CD4-positive, CD25-positive, alpha-beta regulatory T cell (primary cell): ENCODE data around the gene ZRSR2. TPM values are rescaled to one million over a fixed set of nuclear protein-coding genes. Genes with fewer than 3 reads are reported as not detected.

Source experiments
- ATAC-seq, 2 donors: fragments of 150-1000 bp; cut with Tn5 transposase; one replicate each; pipeline ENCODE4 v1.10.0; 2021; ENCODE audit warnings: low read depth in 2 of 2, moderate number of reproducible peaks in 2 of 2, moderate library complexity in 1 of 2
- DNase-seq, 3 donors: peaks; one replicate each; pipeline versions ENCODE4 v3.0.0 to v3.0.0-alpha.2; 2012 to 2022; ENCODE audit warnings: mixed read lengths in 1 of 3
- H3K27ac ChIP-seq: one replicate; pipeline ENCODE4 v1.7.0; 2013; ENCODE audit warnings: mild to moderate bottlenecking, low read length; ENCODE audit not compliant: insufficient read depth, poor library complexity, severe bottlenecking
- H3K27me3 ChIP-seq: one replicate; pipeline ENCODE4 v1.7.0; 2013; ENCODE audit warnings: low read length; ENCODE audit not compliant: control insufficient read depth, insufficient read depth
- H3K36me3 ChIP-seq: one replicate; pipeline ENCODE4 v1.7.0; 2013; ENCODE audit warnings: mild to moderate bottlenecking, low read length, moderate library complexity; ENCODE audit not compliant: control insufficient read depth, insufficient read depth
- H3K4me1 ChIP-seq: 2 replicates; pipeline ENCODE4 v1.7.0; 2013; ENCODE audit warnings: mild to moderate bottlenecking, low read length; ENCODE audit not compliant: insufficient read depth, control insufficient read depth, poor library complexity, severe bottlenecking
- H3K4me3 ChIP-seq: one replicate; pipeline ENCODE4 v1.7.0; 2013; ENCODE audit warnings: low read depth, mild to moderate bottlenecking, low read length, moderate library complexity
- H3K9me3 ChIP-seq, 2 experiments: 1 replicate in 1 of 2; 2 replicates in 1 of 2; pipeline ENCODE4 v1.7.0; 2013; ENCODE audit warnings: low read length in 2 of 2, mild to moderate bottlenecking in 1 of 2, moderate library complexity in 1 of 2; ENCODE audit not compliant: control insufficient read depth in 2 of 2
- H3K27ac Mint-ChIP-seq, 3 donors: one replicate each; pipeline ENCODE4 v1.8.0; 2020 to 2022; ENCODE audit warnings: mild to moderate bottlenecking in 3 of 3, mixed read lengths in 3 of 3, moderate library complexity in 2 of 3
- H3K27me3 Mint-ChIP-seq: one replicate; pipeline ENCODE4 v1.8.0; 2022; ENCODE audit warnings: mild to moderate bottlenecking, mixed read lengths
- H3K36me3 Mint-ChIP-seq: one replicate; pipeline ENCODE4 v1.8.0; 2020; ENCODE audit warnings: mixed read lengths
- H3K4me1 Mint-ChIP-seq, 4 donors: one replicate each; pipeline ENCODE4 v1.8.0; 2020 to 2022; ENCODE audit warnings: mixed read lengths in 4 of 4, mild to moderate bottlenecking in 1 of 4
- H3K4me3 Mint-ChIP-seq, 4 donors: one replicate each; pipeline ENCODE4 v1.8.0; 2020 to 2022; ENCODE audit warnings: mild to moderate bottlenecking in 4 of 4, mixed read lengths in 4 of 4, moderate library complexity in 3 of 4
- H3K9me3 Mint-ChIP-seq, 7 donors: one replicate each; pipeline ENCODE4 v1.8.0; 2020 to 2022; ENCODE audit warnings: mixed read lengths in 7 of 7, mild to moderate bottlenecking in 3 of 7, moderate library complexity in 2 of 7
- polyA plus RNA-seq, 4 donors: library from polyadenylated mRNA; unstranded; fragments of 300-500 nt; fragmentation: Illumina TruSeq; gene quantifications; one replicate each; pipeline ENCODE4 v1.2.3, GENCODE V29; 2021
- total RNA-seq: library from RNA; stranded (reverse); gene quantifications from one replicate; pipeline ENCODE4 v1.2.3, GENCODE V29; 2022

Gene ZRSR2
- total and polyA plus RNA-seq, 5 donors from 2014 or later, result 16.6 to 47.5 (median 20.3) TPM

- Mint-ChIP-seq H3K4me3 (no peak overlapping the region), H3K27ac (no peak overlapping the region), H3K36me3 (no peaks in the 10 kb centered on the region), H3K27me3 (no peaks in the 10 kb centered on the region), H3K9me3 (peaks cover 0 to 2% (median 0%) of the 10 kb centered on the region in 7 donors), H3K4me1 (no peaks in the 10 kb centered on the region)
- Histone ChIP-seq H3K36me3 (no peaks in the 10 kb centered on the region), H3K4me3 (no peak overlapping the region), H3K27me3 (peaks cover 3% of the 10 kb centered on the region), H3K27ac (no peak overlapping the region), H3K4me1 (no peaks in the 10 kb centered on the region), H3K9me3 (no peaks in the 10 kb centered on the region)
- DNase-seq, result no peak
- no peak for ATAC-seq
Measured at GRCh38 chrX:15864629-15865028, 74.3 kb downstream of the ZRSR2 start.

- ATAC-seq (no peak), DNase-seq (no peak)
- Histone ChIP-seq H3K27me3 (peaks cover 3% of the 10 kb centered on the region), H3K27ac (no peak overlapping the region), H3K36me3 (no peaks in the 10 kb centered on the region), H3K4me3 (no peak overlapping the region), H3K9me3 (no peaks in the 10 kb centered on the region), H3K4me1 (no peaks in the 10 kb centered on the region)
- H3K4me3 Mint-ChIP-seq, result no peak overlapping the region
- H3K36me3 Mint-ChIP-seq, result no peaks in the 10 kb centered on the region
- H3K27me3 Mint-ChIP-seq, result no peaks in the 10 kb centered on the region
- no peaks in the 10 kb centered on the region for H3K9me3 Mint-ChIP-seq
- no peak overlapping the region for H3K27ac Mint-ChIP-seq
- no peaks in the 10 kb centered on the region for H3K4me1 Mint-ChIP-seq
Measured at GRCh38 chrX:15866147-15866546, 75.9 kb downstream of the ZRSR2 start.

- Mint-ChIP-seq H3K4me3 (no peak overlapping the region), H3K27me3 (no peaks in the 10 kb centered on the region), H3K4me1 (no peaks in the 10 kb centered on the region), H3K27ac (no peak overlapping the region), H3K36me3 (no peaks in the 10 kb centered on the region), H3K9me3 (no peaks in the 10 kb centered on the region)
- no peak for ATAC-seq
- peaks cover 3% of the 10 kb centered on the region for H3K27me3 ChIP-seq
- H3K4me1 ChIP-seq, result no peaks in the 10 kb centered on the region
- H3K4me3 ChIP-seq, result no peak overlapping the region
- H3K9me3 ChIP-seq, result no peaks in the 10 kb centered on the region
- no peak overlapping the region for H3K27ac ChIP-seq
- H3K36me3 ChIP-seq, result no peaks in the 10 kb centered on the region
- DNase-seq, result no peak
Measured at GRCh38 chrX:15869695-15870094, 79.4 kb downstream of the ZRSR2 start.

GRCh38 chrX:15870310-15870709, 80.0 kb downstream of the ZRSR2 start:
- Histone ChIP-seq H3K36me3 (no peaks in the 10 kb centered on the region), H3K27me3 (peaks cover 3% of the 10 kb centered on the region), H3K27ac (no peak overlapping the region), H3K4me1 (no peaks in the 10 kb centered on the region), H3K4me3 (no peak overlapping the region), H3K9me3 (no peaks in the 10 kb centered on the region)
- H3K27me3 Mint-ChIP-seq, result no peaks in the 10 kb centered on the region
- H3K36me3 Mint-ChIP-seq, result no peaks in the 10 kb centered on the region
- H3K9me3 Mint-ChIP-seq, result no peaks in the 10 kb centered on the region
- DNase-seq (no peak), ATAC-seq (no peak)
- no peaks in the 10 kb centered on the region for H3K4me1 Mint-ChIP-seq
- no peak overlapping the region for H3K27ac Mint-ChIP-seq
- no peak overlapping the region for H3K4me3 Mint-ChIP-seq

Other genes starting within 250 kb of the ZRSR2 start
- not detected for gene ACE2, start 189.5 kb upstream of the ZRSR2 start, total RNA-seq
- not detected for gene ACE2, start 189.5 kb upstream of the ZRSR2 start, polyA plus RNA-seq
- not detected for gene CLTRN, start 125.7 kb upstream of the ZRSR2 start, total RNA-seq
- under 1 TPM in 3 of 4 donors, not detected in 1; 0.11 to 0.17 (median 0.17) TPM for gene CLTRN, start 125.7 kb upstream of the ZRSR2 start, polyA plus RNA-seq
- gene CA5B, start 52.2 kb upstream of the ZRSR2 start, total RNA-seq, result 74.3 TPM
- gene CA5B, start 52.2 kb upstream of the ZRSR2 start, polyA plus RNA-seq, result 10 to 100 TPM; 34.9 to 69.5 (median 44.0) TPM
- gene AP1S2, start 64.3 kb downstream of the ZRSR2 start, total RNA-seq, result 32.8 TPM
- gene AP1S2, start 64.3 kb downstream of the ZRSR2 start, polyA plus RNA-seq, result 10 to 100 TPM; 68.4 to 93.5 (median 77.8) TPM